ENCODE measurements around the gene SLC4A2. TPM values are rescaled to one million over a fixed set of nuclear protein-coding genes. Genes with fewer than 3 reads are reported as not detected.
"Not testable (repeated sequence)": the region's sequence is repeated elsewhere in the genome, so short reads cannot be mapped to it uniquely, and the experiment has no call there.

SLC4A2 gene
- total RNA-seq, 1 donor: 65.4 TPM

DNA sequence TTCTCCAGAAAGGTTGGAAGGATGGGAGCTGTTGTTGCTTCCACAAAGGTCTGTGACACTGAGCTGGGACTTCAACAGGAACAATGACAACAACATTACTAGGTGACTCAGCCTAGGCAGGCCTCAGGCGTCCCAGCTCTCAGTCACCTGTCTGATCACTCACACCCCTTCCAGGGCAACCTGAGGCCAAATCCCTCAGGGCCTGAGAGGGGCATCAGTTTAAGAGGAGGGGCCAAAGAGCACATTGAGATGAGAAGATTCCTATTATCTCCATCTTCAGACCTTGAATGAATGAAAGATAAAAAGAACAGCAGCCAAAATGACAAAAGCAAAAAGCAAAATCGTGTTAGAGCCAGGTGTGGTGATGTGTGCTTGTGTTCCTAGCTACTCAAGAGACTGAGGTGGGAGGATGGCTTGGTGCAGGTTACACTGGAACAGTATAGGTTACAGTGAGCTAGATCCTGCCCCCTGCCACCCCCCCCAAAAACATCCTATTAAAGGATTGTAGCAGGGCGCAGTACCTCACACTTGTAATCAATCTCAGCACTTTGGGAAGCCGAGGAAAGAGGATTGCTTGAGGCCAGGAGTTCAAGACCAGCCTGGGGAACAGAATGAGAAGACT lies 34.8 kb upstream of the SLC4A2 start, which contains the start of gene ATG9B:
TSS of gene ATG9B (minus strand) at position 60 of the 622 bp plus-strand sequence. CDS start 71 bp downstream, outside the sequence.
- TF ChIP-seq, protein P1, sequence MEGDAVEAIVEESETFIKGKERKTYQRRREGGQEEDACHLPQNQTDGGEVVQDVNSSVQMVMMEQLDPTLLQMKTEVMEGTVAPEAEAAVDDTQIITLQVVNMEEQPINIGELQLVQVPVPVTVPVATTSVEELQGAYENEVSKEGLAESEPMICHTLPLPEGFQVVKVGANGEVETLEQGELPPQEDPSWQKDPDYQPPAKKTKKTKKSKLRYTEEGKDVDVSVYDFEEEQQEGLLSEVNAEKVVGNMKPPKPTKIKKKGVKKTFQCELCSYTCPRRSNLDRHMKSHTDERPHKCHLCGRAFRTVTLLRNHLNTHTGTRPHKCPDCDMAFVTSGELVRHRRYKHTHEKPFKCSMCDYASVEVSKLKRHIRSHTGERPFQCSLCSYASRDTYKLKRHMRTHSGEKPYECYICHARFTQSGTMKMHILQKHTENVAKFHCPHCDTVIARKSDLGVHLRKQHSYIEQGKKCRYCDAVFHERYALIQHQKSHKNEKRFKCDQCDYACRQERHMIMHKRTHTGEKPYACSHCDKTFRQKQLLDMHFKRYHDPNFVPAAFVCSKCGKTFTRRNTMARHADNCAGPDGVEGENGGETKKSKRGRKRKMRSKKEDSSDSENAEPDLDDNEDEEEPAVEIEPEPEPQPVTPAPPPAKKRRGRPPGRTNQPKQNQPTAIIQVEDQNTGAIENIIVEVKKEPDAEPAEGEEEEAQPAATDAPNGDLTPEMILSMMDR (IDR thresholded peaks at IDR 0.05; ENCODE audit: insufficient read depth, low read length): no peak
- DNase-seq (ENCODE audit: low read depth): no peak
- no peak within 1 kb of the TSS for H3K4me3 ChIP-seq (ENCODE audit: low read depth, low read length)

DNA sequence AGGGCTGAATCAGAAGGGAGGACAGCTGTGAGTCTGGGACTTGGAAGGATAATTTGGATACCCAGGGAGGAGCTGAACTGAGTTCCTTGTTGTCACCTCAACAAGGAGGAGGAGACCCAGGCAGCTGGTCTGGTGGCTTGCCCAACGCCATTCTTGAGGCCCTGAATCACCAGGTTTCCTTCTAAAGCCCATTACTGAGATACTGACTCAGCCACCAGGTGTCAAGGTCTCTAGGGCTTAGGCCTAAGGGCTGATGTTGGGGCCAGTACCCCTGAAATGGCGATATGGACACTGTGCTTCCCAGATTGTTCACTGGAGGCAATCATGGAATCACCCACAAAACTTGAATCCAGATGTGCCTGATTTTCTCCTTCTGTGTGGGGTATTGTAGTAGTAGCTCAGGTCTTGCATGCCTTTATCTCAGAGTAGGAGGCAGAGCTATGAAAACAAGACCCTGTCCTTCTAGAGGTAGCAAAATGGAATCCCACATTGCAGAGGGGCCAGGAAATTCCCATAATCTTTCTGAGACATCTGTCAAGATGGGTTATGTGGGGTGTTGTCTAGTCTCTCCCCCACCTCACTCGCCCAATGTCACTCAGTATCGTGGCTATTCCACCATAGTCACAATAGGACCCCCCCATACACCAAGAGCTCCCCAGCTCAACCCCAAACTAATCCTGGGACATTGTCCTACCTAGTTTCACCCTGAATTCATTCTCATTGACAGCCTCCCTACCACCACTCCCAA lies 33.3 kb upstream of the SLC4A2 start:
- DNase-seq (ENCODE audit: low read depth): no peak
- TF ChIP-seq, protein P1 (IDR thresholded peaks at IDR 0.05; ENCODE audit: insufficient read depth, low read length): no peak
- H3K4me3 ChIP-seq (ENCODE audit: low read depth, low read length): no peak overlapping the region

DNA sequence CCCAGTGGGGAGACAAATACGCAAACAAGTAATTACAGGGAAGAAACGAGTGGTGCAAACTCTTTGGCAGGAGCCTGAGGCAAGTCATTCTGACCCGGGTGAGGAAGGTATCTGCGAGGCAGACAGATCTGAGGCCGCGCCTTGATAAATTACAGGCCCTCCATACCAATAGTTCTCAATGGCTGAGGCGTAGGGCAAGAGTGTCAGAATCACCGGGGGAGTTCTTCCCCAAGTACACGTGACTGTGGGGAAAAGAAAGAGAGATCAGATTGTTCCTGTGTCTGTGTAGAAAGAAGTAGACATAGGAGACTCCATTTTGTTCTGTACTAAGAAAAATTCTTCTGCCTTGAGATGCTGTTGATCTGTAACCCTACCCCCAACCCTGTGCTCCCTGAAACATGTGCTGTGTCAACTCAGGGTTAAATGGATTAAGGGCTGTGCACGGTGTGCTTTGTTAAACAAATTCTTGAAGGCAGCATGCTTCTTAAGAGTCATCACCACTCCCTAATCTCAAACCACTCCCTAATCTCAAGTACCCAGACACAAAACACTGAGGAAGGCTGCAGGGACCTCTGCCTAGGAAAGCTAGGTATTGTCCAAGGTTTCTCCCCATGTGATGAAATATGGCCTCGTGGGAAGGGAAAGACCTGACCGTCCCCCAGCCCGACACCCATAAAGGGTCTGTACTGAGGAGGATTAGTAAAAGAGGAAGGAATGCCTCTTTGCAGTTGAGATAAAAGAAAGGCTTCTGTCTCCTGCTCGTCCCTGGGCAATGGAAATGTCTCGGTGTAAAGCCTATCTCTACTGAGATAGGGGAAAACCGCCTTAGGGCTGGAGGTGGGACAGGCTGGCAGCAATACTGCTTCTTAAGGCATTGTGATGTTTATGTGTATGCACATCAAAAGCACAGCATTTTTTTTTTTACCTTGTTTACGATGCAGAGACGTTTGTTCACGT lies 32.3 kb upstream of the SLC4A2 start:
- not testable (repeated sequence) for H3K4me3 ChIP-seq (ENCODE audit: low read depth, low read length); DNase-seq (ENCODE audit: low read depth)

DNA sequence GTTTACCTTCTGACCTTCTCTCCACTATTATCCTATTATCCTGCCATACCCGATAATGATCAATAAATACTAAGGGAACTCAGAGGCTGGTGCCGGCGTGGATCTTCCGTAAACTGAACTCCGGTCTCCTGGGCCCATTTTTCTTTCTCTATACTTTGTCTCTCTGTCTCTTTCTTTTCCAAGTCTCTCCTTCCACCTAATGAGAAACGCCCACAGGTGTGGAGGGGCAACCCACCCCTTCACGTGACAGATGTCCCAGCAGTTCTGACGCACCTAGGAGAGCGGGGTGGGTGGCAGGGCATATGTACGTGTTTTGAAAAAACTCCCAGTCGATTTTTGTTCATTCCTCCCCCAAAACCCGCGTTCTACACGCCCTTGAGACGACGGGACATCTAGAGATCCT lies 31.7 kb upstream of the SLC4A2 start:
- DNase-seq (ENCODE audit: low read depth): not testable (repeated sequence)
- peak overlapping the region; percentile 65 for H3K4me3 ChIP-seq (ENCODE audit: low read depth, low read length)

DNA sequence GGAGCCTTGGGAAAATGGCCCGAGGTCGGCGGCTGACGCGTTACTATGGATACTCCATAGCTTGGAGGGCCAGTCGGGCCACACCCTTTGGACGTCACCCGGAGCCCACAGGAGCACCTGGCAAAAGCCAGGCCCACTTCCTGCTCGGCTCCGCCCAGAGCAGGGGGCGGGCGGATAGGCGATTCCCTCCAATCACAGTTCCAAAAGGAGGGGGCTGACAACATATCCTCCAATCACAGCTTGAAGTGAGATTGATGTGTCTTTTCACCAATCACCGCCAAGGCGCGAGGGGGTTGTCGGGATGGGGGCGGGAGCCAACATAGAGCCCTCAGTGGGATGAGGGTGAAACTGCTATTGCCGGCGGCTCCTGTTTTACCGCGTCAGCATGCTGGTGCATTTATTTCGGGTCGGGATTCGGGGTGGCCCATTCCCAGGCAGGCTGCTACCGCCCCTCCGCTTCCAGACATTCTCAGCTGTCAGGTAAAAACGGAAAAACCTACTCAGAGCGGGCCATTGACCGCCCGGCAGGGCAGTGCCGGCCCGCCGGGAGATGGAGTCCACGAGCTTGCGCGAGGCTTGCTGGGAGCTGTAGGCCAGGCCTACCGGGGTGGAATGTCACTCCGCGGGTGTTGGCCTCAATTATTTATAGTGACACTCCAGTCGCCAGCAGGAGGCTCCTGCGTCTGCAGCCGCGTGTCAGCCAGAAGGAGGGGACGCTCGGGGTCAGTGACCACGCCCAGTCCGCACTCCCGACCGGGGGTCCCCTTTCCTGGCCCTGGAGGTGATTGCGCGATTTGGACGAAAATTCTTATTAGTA lies 31.1 kb upstream of the SLC4A2 start, which contains the start of gene ABCB8:
TSS of gene ABCB8 (plus strand) at position 320 of the 817 bp plus-strand sequence. CDS start at position 386, 66 bp downstream.
- TF ChIP-seq, protein P1 (IDR thresholded peaks at IDR 0.05; ENCODE audit: insufficient read depth, low read length): peak; percentile 45
- peak; percentile 99 for DNase-seq (ENCODE audit: low read depth)
- H3K4me3 ChIP-seq (ENCODE audit: low read depth, low read length): peak within 1 kb of the TSS; percentile 91

DNA sequence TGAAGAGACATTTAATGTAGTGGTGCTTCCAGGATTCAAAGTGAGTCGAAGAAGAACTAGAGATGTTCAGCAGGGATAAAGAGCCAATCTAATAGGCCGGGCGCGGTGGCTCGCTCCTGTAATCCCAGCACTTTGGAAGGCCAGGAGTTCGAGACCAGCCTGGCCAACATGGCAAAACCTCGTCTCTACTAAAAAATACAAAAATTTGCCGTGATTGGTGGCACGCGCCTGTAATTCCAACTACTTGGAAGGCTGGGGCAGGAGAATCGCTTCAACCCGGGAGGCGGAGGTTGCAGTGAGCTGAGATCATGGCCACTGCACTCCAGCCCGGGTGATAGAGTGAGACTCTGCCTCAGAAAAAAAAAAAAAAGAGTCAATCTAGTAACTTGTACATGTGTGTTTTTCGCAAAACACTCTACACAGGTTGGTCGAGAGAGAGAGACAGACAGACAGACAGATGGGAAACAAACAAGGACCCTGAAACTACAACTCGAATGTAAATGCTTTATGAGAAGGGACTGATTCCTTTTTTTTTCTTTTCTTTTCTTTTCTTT lies 30.4 kb upstream of the SLC4A2 start:
- peak; percentile 12 for DNase-seq (ENCODE audit: low read depth)
- H3K4me3 ChIP-seq (ENCODE audit: low read depth, low read length): peak overlapping the region; percentile 91
- TF ChIP-seq, protein P1 (IDR thresholded peaks at IDR 0.05; ENCODE audit: insufficient read depth, low read length): no peak

DNA sequence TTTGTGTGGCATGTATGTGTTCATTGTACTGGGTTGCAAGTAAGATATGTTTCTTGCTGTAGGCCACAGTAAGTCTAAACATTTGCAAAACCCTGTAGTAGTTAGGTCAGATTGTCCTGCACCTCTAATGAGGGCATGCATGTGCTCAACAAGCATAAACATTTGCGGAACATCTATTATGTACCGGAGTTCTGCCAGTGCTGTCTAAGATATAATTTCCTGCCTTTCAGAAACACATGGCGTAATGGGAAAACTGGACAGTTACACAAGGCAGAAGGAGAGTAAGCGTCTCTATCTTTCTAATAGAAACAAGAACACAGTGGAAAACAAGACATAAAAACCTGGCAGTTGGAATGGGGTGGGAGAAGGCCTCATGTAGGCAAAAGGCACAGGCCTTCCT lies 28.4 kb upstream of the SLC4A2 start:
- DNase-seq (ENCODE audit: low read depth): no peak
- no peak overlapping the region for H3K4me3 ChIP-seq (ENCODE audit: low read depth, low read length)
- TF ChIP-seq, protein P1 (IDR thresholded peaks at IDR 0.05; ENCODE audit: insufficient read depth, low read length): no peak

Data from fibroblast of the aortic adventitia (primary cell).